GM12875 (cell line): Measurements from ENCODE around the gene ZNF100.
A peak's percentile ranks its signal among the peaks of the same experiment; 100 is the strongest.
"Not testable (repeated sequence)": the region's sequence is repeated elsewhere in the genome, so short reads cannot be mapped to it uniquely, and the experiment has no call there.

Experiments used
- H3K4me3 ChIP-seq: one replicate; pipeline ENCODE4 v1.5.1; 2011; ENCODE audit warnings: low read depth, low read length, control low read depth
- TF ChIP-seq, protein P1 (sequence below): IDR thresholded peaks from 2 replicates; pipeline ENCODE4 v1.5.1; 2011; ENCODE audit warnings: low read depth, mild to moderate bottlenecking, control low read depth, inconsistent platforms, low read length, moderate library complexity, borderline replicate concordance; ENCODE audit not compliant: insufficient read depth

Gene ZNF100

DNA sequence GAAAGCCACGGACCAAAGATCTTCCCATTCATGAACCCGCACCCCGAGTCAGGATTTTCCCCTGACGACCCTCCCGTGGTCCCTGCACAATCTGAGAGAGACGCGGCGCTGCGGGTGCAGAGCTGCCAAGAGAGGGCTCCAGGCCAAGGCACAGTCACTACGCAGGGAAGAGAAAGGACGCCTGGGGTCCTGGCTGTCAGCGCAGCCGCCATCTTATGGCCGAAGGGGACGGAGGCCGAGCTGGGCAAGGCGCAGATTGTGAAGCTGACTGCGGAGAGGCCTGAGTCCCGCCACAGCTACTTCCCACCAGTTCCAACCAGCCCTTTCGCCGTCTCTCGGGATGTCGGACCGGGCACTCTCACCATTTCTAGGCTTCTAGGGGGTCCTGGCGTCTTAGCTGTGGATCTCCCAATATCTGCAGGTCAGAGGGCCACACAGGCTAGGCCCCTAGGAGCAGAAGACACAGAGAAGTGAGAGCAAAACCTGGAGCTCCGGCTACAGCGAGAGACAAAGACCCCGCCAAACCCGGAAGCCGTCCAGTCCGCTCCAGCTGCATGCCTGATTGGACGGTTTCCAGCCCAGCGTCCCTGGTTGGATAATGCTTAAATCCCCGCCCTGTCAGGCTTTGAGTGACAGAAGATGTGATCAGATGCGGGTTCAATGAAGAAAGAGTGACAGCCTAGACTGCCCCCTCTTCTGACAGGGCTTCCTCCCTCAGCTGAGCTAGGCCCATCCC lies at the start of gene ZNF100:
Gene ZNF100, minus strand, starts transcription at position 515 of the 736 bp plus-strand sequence. Its CDS starts 150 bp downstream, at position 365.
- H3K4me3 ChIP-seq: peak within 1 kb of the TSS; percentile 73
- TF ChIP-seq, protein P1, sequence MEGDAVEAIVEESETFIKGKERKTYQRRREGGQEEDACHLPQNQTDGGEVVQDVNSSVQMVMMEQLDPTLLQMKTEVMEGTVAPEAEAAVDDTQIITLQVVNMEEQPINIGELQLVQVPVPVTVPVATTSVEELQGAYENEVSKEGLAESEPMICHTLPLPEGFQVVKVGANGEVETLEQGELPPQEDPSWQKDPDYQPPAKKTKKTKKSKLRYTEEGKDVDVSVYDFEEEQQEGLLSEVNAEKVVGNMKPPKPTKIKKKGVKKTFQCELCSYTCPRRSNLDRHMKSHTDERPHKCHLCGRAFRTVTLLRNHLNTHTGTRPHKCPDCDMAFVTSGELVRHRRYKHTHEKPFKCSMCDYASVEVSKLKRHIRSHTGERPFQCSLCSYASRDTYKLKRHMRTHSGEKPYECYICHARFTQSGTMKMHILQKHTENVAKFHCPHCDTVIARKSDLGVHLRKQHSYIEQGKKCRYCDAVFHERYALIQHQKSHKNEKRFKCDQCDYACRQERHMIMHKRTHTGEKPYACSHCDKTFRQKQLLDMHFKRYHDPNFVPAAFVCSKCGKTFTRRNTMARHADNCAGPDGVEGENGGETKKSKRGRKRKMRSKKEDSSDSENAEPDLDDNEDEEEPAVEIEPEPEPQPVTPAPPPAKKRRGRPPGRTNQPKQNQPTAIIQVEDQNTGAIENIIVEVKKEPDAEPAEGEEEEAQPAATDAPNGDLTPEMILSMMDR: no peak

GRCh38 chr19:21812448-21812847 lies 45.1 kb upstream of the ZNF100 start:
- H3K4me3 ChIP-seq: no peak overlapping the region
- TF ChIP-seq, protein P1: no peak

GRCh38 chr19:21808400-21809000 lies 41.1 kb upstream of the ZNF100 start:
- H3K4me3 ChIP-seq: not testable (repeated sequence)

GRCh38 chr19:21789466-21790085 lies 22.2 kb upstream of the ZNF100 start:
- no peak overlapping the region for H3K4me3 ChIP-seq
- TF ChIP-seq, protein P1: no peak

GRCh38 chr19:21786936-21787335 lies 19.6 kb upstream of the ZNF100 start:
- TF ChIP-seq, protein P1: no peak

GRCh38 chr19:21775792-21776191 lies 8.4 kb upstream of the ZNF100 start:
- not testable (repeated sequence) for H3K4me3 ChIP-seq

More at GRCh38 chr19:21786936-21787335, 19.6 kb upstream of the ZNF100 start:
- no peak overlapping the region for H3K4me3 ChIP-seq

DNA sequence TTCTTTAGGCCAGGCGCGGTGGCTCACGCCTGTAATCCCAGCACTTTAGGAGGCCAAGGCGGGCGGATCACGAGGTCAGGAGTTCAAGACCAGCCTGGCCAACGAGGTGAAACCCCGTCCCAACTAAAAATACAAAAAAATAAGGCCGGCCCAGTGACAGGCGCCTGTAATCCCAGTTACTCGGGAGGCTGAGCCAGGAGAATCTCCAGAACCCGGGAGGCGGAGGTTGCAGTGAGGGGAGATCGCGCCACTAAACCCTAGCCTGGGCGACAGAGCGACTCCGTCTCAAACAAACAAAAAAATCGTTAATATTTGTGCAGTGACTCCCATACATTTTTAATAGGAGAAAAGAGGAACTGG lies 694 bp downstream of the ZNF100 start:
- peak overlapping the region; percentile 73 for H3K4me3 ChIP-seq

GRCh38 chr19:21765151-21765550 lies 2.2 kb downstream of the ZNF100 start:
- H3K4me3 ChIP-seq: no peak overlapping the region
- TF ChIP-seq, protein P1: no peak

GRCh38 chr19:21761547-21761946 lies 5.8 kb downstream of the ZNF100 start:
- H3K4me3 ChIP-seq: not testable (repeated sequence)
